ENCODE results near the gene C4orf51. TPM values are rescaled to one million over a fixed set of nuclear protein-coding genes. Genes with fewer than 3 reads are reported as not detected.

C4orf51 gene
- total RNA-seq, 1 donor from 2014 or later = 0.07 TPM

- DNase-seq (ENCODE audit: low read depth, low spot score) = no peak
Measured at GRCh38 chr4:145709843-145710242, 29.9 kb downstream of the C4orf51 start.

GRCh38 chr4:145716200-145716599 is 36.3 kb downstream of the C4orf51 start:
- no peak for DNase-seq (ENCODE audit: low read depth, low spot score)

GRCh38 chr4:145716661-145717200 is 36.8 kb downstream of the C4orf51 start:
- DNase-seq (ENCODE audit: low read depth, low spot score) = no peak

- no peak for DNase-seq (ENCODE audit: low read depth, low spot score)
Measured at GRCh38 chr4:145719752-145720624, 40.0 kb downstream of the C4orf51 start.

GRCh38 chr4:145720656-145721055 is 40.7 kb downstream of the C4orf51 start:
- no peak for DNase-seq (ENCODE audit: low read depth, low spot score)

- DNase-seq (ENCODE audit: low read depth, low spot score) = no peak
Measured at GRCh38 chr4:145722561-145722960, 42.6 kb downstream of the C4orf51 start.

GRCh38 chr4:145723336-145723735 is 43.4 kb downstream of the C4orf51 start:
- no peak for DNase-seq (ENCODE audit: low read depth, low spot score)

- DNase-seq (ENCODE audit: low read depth, low spot score) = no peak
Measured at GRCh38 chr4:145730026-145730425, 50.1 kb downstream of the C4orf51 start.

- DNase-seq (ENCODE audit: low read depth, low spot score) = no peak
Measured at GRCh38 chr4:145731028-145731427, 51.1 kb downstream of the C4orf51 start.

GRCh38 chr4:145732001-145732815 is 52.3 kb downstream of the C4orf51 start:
- DNase-seq (ENCODE audit: low read depth, low spot score) = no peak

GRCh38 chr4:145732895-145733880 is 53.2 kb downstream of the C4orf51 start:
- peak; percentile 87 for DNase-seq (ENCODE audit: low read depth, low spot score)

GRCh38 chr4:145734031-145734430 is 54.1 kb downstream of the C4orf51 start:
- DNase-seq (ENCODE audit: low read depth, low spot score) = no peak

- DNase-seq (ENCODE audit: low read depth, low spot score) = peak; percentile 91
Measured at GRCh38 chr4:145734576-145735346, 54.8 kb downstream of the C4orf51 start.

- DNase-seq (ENCODE audit: low read depth, low spot score) = peak; percentile 54
Measured at GRCh38 chr4:145735347-145735675, 55.4 kb downstream of the C4orf51 start.

GRCh38 chr4:145735827-145736226 is 55.9 kb downstream of the C4orf51 start:
- DNase-seq (ENCODE audit: low read depth, low spot score) = no peak

GRCh38 chr4:145736241-145736831 is 56.4 kb downstream of the C4orf51 start:
- peak; percentile 39 for DNase-seq (ENCODE audit: low read depth, low spot score)

- DNase-seq (ENCODE audit: low read depth, low spot score) = no peak
Measured at GRCh38 chr4:145739845-145740244, 59.9 kb downstream of the C4orf51 start.

- DNase-seq (ENCODE audit: low read depth, low spot score) = no peak
Measured at GRCh38 chr4:145740806-145741205, 60.9 kb downstream of the C4orf51 start.

GRCh38 chr4:145743641-145744040 is 63.7 kb downstream of the C4orf51 start:
- no peak for DNase-seq (ENCODE audit: low read depth, low spot score)

GRCh38 chr4:145755802-145756201 is 75.9 kb downstream of the C4orf51 start:
- DNase-seq (ENCODE audit: low read depth, low spot score) = no peak
